COLO668 (cell line): ENCODE data around the gene SPATS1.

Experiments used
- DNase-seq: peaks from one replicate; lab custom pipeline; 2025; ENCODE audit not compliant: unreplicated experiment; lab: John Stamatoyannopoulos, UW

The SPATS1 gene, protein sequence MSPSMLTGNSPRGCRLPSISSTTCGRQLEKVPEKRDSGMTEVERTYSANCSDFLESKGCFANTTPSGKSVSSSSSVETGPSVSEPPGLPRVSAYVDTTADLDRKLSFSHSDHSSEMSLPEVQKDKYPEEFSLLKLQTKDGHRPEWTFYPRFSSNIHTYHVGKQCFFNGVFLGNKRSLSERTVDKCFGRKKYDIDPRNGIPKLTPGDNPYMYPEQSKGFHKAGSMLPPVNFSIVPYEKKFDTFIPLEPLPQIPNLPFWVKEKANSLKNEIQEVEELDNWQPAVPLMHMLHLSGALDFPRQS

GRCh38 chr6:44342489-44342888, at the start of gene SPATS1:
Gene SPATS1, plus strand, starts transcription at chr6:44342650. Its CDS starts 446 bp downstream, at chr6:44343096.
- peak; percentile 4 for DNase-seq

DNA sequence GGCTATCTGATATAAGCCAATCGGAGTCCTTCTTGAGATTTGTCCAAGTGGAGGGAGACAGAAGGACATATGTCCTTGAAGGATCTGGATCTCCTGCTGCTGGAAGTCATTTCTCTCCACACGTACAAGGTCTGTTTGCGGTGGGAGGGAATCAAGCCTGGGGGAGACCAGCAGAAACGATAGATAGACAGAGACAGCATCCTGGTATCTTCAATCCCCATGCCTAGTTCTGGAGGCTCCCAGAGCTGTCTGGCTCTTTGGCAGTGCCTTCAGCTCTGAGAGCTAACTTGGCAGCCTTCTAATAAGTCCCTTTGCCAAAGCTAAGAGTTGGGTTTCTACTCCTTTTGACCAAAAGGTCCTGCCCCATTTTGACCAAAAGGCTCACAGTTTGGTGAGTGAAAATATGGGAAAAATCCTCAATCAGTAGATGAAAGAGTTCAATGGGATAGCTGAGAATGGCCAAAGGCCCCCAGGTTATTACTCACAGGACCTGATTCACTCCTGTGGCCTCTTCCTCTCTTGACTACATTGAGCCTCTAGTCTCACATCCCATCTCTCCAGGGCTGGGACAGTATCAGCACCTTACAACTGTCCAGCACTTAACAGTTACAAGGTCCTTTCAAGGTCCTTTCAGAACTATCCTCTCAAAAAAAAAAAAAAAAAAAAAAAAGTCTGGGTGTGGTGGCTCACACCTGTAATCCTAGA, 49.6 kb upstream of the SPATS1 start:
- no peak for DNase-seq

GRCh38 chr6:44294832-44295791, 47.3 kb upstream of the SPATS1 start:
- no peak for DNase-seq

GRCh38 chr6:44297063-44298038, 45.1 kb upstream of the SPATS1 start:
- peak; percentile 49 for DNase-seq

DNA sequence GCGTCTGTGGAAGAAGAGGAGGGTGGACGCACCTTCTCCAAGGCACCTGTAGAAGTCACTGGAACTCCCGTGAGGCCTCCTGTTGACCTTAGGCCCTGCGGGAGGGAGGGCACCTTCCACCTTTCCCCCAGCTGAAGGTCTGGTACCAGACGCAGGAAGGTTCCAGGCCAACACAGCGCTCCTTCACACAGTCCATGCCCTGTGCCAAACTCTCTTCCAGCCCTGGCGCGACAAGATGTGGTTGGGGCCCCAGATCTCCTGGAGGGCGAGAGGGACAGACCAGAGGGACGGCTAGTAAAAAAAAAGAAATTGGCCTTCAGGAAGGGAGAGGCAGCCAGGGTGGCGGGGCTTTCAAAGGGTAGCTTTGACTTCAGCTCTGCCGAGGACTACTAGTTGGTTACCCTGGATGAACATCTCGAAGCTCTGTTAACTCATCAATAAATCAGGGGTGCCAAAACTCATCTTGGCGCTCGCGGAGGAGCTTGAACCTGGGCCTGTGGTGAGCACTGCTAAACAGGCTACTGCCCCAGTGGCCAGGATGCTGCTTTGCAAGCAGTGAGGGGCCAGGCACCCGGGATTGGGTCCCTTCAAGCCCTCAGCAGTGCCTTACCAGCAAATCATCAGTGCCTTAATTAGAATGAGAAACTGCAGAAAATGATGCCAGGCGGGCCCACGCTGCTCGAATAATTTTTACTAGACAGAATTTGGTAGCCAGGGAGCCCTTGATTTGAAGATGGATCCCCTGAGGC, 44.2 kb upstream of the SPATS1 start:
- DNase-seq: no peak

- no peak for DNase-seq
Measured at GRCh38 chr6:44298864-44299263, 43.6 kb upstream of the SPATS1 start.

DNA sequence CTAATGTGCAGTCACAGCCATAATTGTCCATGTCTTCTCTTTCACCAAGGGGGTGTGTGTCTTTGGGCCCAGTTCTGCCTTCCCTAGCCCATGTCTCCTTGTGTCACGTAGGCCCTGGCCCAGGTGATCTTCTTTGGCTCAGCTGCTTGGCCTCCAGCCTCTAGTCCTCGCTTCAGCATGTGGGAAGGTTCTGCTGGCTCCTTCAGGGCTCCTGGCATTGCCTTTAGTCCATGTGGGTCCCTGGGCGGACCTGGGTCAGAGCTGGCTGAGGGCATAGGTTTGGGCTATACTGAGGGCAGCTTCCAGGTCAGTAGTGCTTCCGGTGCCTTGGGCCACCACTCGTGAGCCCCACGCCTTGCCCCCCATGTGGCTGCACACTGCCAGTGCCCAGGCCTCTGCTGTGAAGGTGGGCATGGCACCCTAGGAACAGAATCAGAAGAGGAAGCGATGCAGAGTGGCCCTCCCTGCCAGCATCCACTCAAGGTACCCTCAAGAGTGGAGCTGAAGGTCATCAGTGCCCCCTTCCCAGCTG, 42.1 kb upstream of the SPATS1 start:
- no peak for DNase-seq

DNA sequence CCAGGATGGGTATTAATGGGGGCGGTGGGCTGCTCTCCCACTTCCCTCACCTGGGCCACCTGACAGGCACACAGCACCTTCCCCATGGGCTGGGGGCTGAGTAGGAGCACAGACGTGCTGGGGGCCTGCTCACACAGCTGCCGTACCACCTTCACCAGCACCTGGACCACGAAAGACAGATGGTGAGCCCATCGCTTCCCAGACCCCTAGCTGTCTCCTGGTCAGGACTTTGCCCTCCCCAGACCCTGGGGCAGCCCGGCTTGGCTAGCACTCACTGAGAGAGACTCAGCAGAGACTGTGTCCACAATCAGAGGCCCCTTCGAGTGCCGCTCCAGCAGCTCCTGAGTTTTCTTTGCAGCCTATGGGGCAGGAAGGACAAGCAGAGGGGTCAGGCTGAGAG, 41.3 kb upstream of the SPATS1 start:
- no peak for DNase-seq

- DNase-seq: no peak
Measured at GRCh38 chr6:44301782-44302564, 40.5 kb upstream of the SPATS1 start.

DNA sequence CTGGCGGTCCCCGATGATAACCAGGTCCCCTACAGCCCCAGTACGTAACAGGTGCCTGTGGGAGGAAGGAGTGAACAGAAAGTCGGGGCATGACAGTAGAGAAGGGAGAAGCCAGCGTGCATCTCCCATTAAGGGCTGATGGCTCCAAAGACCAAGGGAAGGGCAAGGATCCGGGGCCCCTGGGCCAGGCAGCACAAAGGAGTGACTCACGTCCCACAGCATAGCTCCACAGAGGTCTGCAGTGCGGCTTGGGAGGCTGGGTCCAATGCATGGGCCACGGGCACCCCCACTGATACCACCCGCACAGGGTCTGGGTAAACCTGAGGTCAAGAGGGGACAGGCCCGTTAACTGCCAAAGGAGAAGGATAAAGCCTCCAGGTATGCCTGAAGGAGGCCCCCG, 39.6 kb upstream of the SPATS1 start:
- no peak for DNase-seq

DNA sequence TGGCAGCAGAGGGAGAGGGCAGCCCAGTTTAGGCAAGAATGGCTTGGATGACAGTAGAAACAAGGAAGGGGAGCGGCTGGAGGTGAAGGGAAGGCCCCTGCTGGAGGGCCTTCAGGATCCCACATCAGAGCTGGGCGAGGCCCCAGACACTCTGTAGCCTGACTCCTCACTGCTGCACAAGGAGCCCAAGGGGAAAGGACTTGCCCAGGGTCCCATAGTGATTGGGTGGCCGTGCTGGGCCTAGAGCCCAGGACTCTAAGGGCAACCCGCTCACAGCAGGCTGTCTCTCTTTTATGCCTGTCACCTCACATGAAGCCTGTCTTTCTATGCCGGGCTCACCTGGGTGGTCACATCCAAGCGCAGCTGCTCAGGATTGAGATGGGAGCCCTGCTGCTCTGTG, 38.6 kb upstream of the SPATS1 start:
- DNase-seq: no peak

DNA sequence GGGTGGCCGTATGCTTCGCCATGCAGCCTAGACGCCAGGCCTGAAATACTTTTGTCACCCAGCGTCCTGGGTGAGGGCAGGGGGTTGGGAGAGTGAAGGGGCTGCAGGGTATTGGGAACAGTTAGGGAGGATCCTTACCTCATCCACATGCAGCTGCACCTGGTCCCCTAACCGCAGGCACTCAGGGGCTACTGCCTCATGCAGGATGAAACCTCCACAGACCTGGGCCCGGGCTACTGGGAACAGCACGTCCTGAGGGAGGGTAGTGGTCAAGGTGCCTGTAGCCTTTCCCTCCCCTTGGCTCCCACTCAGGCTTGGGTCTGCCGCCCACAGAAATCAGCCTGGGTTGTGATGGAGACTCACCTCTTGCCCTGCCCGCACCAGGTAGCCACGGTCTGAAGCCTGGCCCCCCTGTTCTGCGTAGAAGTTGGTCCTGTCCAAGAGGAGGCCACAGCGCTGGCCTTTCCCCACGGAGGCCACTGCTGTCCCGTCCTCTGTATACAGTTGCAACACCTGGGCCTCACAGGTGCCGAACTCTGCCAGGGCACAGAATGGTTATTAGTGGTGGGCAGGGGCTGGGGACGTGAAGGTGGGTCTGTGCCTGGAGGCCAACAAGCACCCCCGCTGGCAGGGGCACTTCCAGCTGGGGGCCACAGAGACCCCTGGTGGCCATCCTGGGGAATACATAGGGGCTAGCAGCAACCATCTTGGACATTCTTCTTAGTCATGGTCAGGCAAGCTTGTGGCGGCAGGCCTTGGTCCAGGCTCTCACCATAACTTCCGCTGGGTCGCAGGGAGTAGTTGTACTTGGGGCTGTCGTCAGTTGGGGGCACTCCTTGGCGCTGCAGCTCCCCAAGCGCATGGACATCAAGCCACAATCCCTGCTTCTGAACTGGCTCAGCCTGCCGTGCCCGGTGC, 37.9 kb upstream of the SPATS1 start:
- DNase-seq: peak; percentile 4

GRCh38 chr6:44305200-44305725, 37.2 kb upstream of the SPATS1 start:
- DNase-seq: no peak

GRCh38 chr6:44306710-44307109, 35.7 kb upstream of the SPATS1 start:
- no peak for DNase-seq

GRCh38 chr6:44307217-44307616, 35.2 kb upstream of the SPATS1 start:
- no peak for DNase-seq

DNA sequence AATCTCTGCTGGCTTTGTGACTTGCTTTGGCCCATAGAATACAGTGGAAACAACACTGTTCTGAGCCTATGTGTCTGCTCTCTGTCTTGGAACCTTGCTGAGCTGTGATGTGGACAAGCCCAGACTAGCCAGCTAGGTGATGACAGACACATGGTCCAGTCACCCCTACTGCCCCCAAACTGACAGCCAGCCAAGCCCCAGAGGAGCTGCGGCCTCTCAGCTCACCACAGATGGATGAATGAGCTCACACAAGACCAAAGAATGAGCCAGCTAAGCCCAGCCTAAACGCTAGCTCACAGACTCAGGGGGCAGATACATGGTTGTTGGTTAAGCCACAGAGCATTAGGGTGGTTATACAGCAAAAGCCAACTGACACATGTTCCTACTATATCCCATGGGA, 33.4 kb upstream of the SPATS1 start:
- no peak for DNase-seq

DNA sequence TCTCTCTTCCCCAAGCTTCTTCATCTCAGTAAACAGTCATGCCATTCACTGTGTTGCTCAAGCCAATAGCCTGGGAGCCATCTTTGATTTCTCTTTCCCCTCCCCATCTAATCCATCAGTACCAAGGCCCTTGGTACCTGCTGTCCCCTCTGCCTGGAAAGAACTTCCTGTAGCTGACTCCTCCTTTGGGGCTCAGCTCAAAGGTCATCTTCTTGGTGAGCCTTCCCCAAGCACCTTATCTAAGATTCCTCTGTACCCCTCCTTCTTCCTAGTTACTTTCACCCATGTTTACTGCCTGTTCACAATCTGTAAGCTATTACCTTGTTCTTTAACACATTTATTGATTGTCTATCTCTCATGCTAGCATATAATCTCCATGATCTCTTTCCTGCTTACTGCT, 32.8 kb upstream of the SPATS1 start:
- DNase-seq: no peak
